PFSK-1 (cell line): ENCODE measurements around the gene MSI2.

Source experiments
- FOXP2 ChIP-seq: optimal IDR thresholded peaks from 2 replicates; pipeline ENCODE3; 2011; ENCODE audit warnings: borderline replicate concordance, control low read depth, inconsistent platforms; ENCODE audit not compliant: insufficient read depth; ENCODE audit errors: extremely low read length, extremely low read depth
- POLR2AphosphoS5 ChIP-seq: IDR thresholded peaks from 2 replicates; pipeline ENCODE4 v1.6.1; 2012; ENCODE audit warnings: low read depth, mild to moderate bottlenecking, control low read depth, low read length, moderate library complexity
- SIN3A ChIP-seq: IDR thresholded peaks from 2 replicates; pipeline ENCODE4 v1.6.1; 2012; ENCODE audit warnings: mild to moderate bottlenecking, low read length, moderate library complexity, borderline replicate concordance; ENCODE audit not compliant: insufficient read depth
- TAF1 ChIP-seq: IDR thresholded peaks from 2 replicates; pipeline ENCODE4 v1.6.1; 2012; ENCODE audit warnings: low read length, control low read depth, borderline replicate concordance; ENCODE audit not compliant: insufficient read depth
- TF ChIP-seq, protein P1 (sequence below), 2 experiments: IDR thresholded peaks; 2 replicates each; pipeline versions ENCODE4 v1.6.1 to v1.8.0; 2011 to 2012; ENCODE audit warnings: low read depth in 2 of 2, low read length in 2 of 2, control low read depth in 1 of 2, inconsistent platforms in 1 of 2, mild to moderate bottlenecking in 1 of 2, moderate library complexity in 1 of 2; ENCODE audit not compliant: insufficient read depth in 1 of 2

MSI2 gene

GRCh38 chr17:57438066-57438731, 181.9 kb downstream of the MSI2 start:
- no peak for TF ChIP-seq FOXP2
- no peak for TF ChIP-seq SIN3A
- no peak for TF ChIP-seq POLR2AphosphoS5
- TF ChIP-seq, protein P1, sequence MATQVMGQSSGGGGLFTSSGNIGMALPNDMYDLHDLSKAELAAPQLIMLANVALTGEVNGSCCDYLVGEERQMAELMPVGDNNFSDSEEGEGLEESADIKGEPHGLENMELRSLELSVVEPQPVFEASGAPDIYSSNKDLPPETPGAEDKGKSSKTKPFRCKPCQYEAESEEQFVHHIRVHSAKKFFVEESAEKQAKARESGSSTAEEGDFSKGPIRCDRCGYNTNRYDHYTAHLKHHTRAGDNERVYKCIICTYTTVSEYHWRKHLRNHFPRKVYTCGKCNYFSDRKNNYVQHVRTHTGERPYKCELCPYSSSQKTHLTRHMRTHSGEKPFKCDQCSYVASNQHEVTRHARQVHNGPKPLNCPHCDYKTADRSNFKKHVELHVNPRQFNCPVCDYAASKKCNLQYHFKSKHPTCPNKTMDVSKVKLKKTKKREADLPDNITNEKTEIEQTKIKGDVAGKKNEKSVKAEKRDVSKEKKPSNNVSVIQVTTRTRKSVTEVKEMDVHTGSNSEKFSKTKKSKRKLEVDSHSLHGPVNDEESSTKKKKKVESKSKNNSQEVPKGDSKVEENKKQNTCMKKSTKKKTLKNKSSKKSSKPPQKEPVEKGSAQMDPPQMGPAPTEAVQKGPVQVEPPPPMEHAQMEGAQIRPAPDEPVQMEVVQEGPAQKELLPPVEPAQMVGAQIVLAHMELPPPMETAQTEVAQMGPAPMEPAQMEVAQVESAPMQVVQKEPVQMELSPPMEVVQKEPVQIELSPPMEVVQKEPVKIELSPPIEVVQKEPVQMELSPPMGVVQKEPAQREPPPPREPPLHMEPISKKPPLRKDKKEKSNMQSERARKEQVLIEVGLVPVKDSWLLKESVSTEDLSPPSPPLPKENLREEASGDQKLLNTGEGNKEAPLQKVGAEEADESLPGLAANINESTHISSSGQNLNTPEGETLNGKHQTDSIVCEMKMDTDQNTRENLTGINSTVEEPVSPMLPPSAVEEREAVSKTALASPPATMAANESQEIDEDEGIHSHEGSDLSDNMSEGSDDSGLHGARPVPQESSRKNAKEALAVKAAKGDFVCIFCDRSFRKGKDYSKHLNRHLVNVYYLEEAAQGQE (IDR thresholded peaks at IDR 0.05; ENCODE audit: insufficient read depth in 1 of 2, low read depth in 2 of 2, low read length in 2 of 2), result no peak
- TF ChIP-seq TAF1, result no peak

- TF ChIP-seq SIN3A (no peak), FOXP2 (no peak), POLR2AphosphoS5 (no peak), TAF1 (no peak)
- TF ChIP-seq, protein P1 (IDR thresholded peaks at IDR 0.05; ENCODE audit: insufficient read depth in 1 of 2, low read depth in 2 of 2, low read length in 2 of 2), result no peak
Measured at GRCh38 chr17:57439651-57440050, 183.3 kb downstream of the MSI2 start.

- TF ChIP-seq, protein P1 (IDR thresholded peaks at IDR 0.05; ENCODE audit: insufficient read depth in 1 of 2, low read depth in 2 of 2, low read length in 2 of 2), result 0 out of 4 replicates have a peak, but pooled peaks of 1 of the 2 experiments have one; percentile 7
- peak; percentile 85 for TF ChIP-seq FOXP2
- no peak for TF ChIP-seq SIN3A
Measured at GRCh38 chr17:57440522-57441269, 184.4 kb downstream of the MSI2 start.

GRCh38 chr17:57441270-57441600, 184.9 kb downstream of the MSI2 start:
- TF ChIP-seq FOXP2, result no peak
- no peak for TF ChIP-seq TAF1
- TF ChIP-seq POLR2AphosphoS5, result no peak
- TF ChIP-seq, protein P1 (IDR thresholded peaks at IDR 0.05; ENCODE audit: insufficient read depth in 1 of 2, low read depth in 2 of 2, low read length in 2 of 2), result no peak
- TF ChIP-seq SIN3A, result no peak
